Measurements from ENCODE around the gene MANF. TPM values are rescaled to one million over a fixed set of nuclear protein-coding genes. Genes with fewer than 3 reads are reported as not detected.

The MANF gene
- total RNA-seq, 1 experiment from 2014 or later = 132 TPM

DNA sequence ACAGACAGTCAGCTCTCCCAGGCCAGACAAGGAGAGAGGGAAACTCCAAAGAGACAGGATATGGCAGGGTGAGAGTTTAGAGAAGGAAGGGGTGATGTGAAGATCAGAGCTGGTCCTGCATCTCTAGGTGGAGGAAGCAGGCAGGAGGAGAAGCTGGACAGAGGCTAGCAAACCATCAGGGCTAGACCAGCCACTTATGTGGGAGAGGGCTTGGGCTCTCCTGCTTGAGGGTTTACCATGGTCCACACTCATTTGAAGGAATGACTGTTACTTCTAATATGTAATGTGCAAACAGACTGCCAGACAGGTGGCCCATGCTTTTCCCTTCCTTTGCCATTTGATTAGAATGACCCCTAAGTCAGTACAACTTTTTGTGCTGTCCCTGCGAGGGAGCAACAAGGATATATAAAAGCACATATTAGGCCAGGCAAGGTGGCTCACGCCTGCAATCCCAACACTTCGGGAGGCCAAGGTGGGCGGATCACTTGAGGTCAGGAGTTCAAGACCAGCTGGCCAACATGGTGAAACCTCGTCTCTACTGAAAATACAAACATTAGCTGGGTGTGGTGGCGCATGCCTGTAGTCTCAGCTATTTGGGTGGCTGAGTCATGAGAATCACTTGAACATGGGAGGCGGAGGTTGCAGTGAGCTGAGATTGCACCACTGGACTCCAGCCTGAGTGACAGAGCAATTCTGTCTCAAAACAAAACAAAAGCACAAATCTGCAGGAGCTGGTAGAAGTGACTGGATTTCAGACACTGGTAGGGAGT, 41.0 kb upstream of the MANF start:
- peak; percentile 62 for ATAC-seq
- POLR2A ChIA-PET = no interaction called here
- Histone ChIP-seq H3K9me2 (ENCODE audit: insufficient read depth) (no peaks in the 10 kb centered on the region), H3K27me3 (ENCODE audit: insufficient read depth, low read length) (no peaks in the 10 kb centered on the region), H3K9ac (ENCODE audit: low read length) (peak overlapping the region; percentile 39), H3K4me2 (ENCODE audit: low read length) (peak overlapping the region; percentile 73), H3K4me1 (ENCODE audit: control insufficient read depth in 1 of 2, insufficient read depth in 2 of 2, low read length in 2 of 2) (peaks cover 50 to 60% of the 10 kb centered on the region in 2 experiments), H3K79me2 (ENCODE audit: insufficient read depth, low read length) (no peaks in the 10 kb centered on the region), H3K4me3 (replicated peaks in 1 of 2; ENCODE audit: low read depth in 1 of 2, low read length in 2 of 2) (peak overlapping the region in 1 of 2 experiments; percentile 32; a peak in 2 of 4 replicates), H3K9me3 (ENCODE audit: control insufficient read depth in 1 of 2, insufficient read depth in 1 of 2, low read depth in 1 of 2, low read length in 2 of 2) (no peaks in the 10 kb centered on the region), H4K20me1 (ENCODE audit: insufficient read depth) (no peaks in the 10 kb centered on the region), H3K36me3 (ENCODE audit: control insufficient read depth in 1 of 2, insufficient read depth in 2 of 2, low read length in 2 of 2) (no peaks in the 10 kb centered on the region), H3K27ac (ENCODE audit: low read depth, low read length) (peak overlapping the region; percentile 35; the same call in 1 of the 2 replicates), H2AFZ (ENCODE audit: low read depth, low read length, poor library complexity, severe bottlenecking) (no peak overlapping the region)
- RAD21 ChIA-PET (ENCODE audit: low non-redundant PET in 1 of 2, low total read pairs in 2 of 2, uncharacterized antibody in 2 of 2, unreplicated experiment in 2 of 2) = no interaction called here
- DNase-seq (ENCODE audit: low read depth, low spot score) = peak; percentile 53
- CTCF ChIA-PET = interaction anchor here (1.2 kb wide), 1 partner anchor 10 kb away, joined by 3 read pairs; no protein-coding TSS in a partner anchor
- no TSS peak for BruUV-seq (replicated peaks)
- intact Hi-C loops (cut with micrococcal nuclease) = loop anchor here (1.0 kb wide), 1 partner anchor 728 kb away; no protein-coding TSS in a partner anchor
- no peak for TF ChIP-seq ELF1 (IDR thresholded peaks at IDR 0.05; ENCODE audit: borderline replicate concordance, low read depth)
- no peak for TF ChIP-seq SIN3A (IDR thresholded peaks at IDR 0.05; ENCODE audit: low read depth)
- TF ChIP-seq ZFX (IDR thresholded peaks at IDR 0.05) = no peak
- peak; percentile 51; the same call in 1 of the 2 replicates for TF ChIP-seq FOSL1 (IDR thresholded peaks at IDR 0.05; ENCODE audit: low read depth)
- TF ChIP-seq, protein P1, sequence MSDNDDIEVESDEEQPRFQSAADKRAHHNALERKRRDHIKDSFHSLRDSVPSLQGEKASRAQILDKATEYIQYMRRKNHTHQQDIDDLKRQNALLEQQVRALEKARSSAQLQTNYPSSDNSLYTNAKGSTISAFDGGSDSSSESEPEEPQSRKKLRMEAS (IDR thresholded peaks at IDR 0.05) = peak; percentile 69
- no peak for TF ChIP-seq RAD21 (IDR thresholded peaks at IDR 0.05; ENCODE audit: low read depth)
- TF ChIP-seq, protein P2, sequence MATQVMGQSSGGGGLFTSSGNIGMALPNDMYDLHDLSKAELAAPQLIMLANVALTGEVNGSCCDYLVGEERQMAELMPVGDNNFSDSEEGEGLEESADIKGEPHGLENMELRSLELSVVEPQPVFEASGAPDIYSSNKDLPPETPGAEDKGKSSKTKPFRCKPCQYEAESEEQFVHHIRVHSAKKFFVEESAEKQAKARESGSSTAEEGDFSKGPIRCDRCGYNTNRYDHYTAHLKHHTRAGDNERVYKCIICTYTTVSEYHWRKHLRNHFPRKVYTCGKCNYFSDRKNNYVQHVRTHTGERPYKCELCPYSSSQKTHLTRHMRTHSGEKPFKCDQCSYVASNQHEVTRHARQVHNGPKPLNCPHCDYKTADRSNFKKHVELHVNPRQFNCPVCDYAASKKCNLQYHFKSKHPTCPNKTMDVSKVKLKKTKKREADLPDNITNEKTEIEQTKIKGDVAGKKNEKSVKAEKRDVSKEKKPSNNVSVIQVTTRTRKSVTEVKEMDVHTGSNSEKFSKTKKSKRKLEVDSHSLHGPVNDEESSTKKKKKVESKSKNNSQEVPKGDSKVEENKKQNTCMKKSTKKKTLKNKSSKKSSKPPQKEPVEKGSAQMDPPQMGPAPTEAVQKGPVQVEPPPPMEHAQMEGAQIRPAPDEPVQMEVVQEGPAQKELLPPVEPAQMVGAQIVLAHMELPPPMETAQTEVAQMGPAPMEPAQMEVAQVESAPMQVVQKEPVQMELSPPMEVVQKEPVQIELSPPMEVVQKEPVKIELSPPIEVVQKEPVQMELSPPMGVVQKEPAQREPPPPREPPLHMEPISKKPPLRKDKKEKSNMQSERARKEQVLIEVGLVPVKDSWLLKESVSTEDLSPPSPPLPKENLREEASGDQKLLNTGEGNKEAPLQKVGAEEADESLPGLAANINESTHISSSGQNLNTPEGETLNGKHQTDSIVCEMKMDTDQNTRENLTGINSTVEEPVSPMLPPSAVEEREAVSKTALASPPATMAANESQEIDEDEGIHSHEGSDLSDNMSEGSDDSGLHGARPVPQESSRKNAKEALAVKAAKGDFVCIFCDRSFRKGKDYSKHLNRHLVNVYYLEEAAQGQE (IDR thresholded peaks at IDR 0.05; ENCODE audit: low read depth) = no peak
- TF ChIP-seq CEBPB (IDR thresholded peaks at IDR 0.05; ENCODE audit: low read depth) = peak; percentile 78
- TF ChIP-seq CBX3 (IDR thresholded peaks at IDR 0.05; ENCODE audit: low read depth) = peak; percentile 78
- no peak for TF ChIP-seq POLR2AphosphoS5 (IDR thresholded peaks at IDR 0.05; ENCODE audit: low read depth, low read length)
- TF ChIP-seq YY1 (IDR thresholded peaks at IDR 0.05; ENCODE audit: extremely low read depth, insufficient replicate concordance, low read depth, low read length) = no peak
- TF ChIP-seq SRF (IDR thresholded peaks at IDR 0.05; ENCODE audit: low read depth) = no peak
- peak; percentile 57; the same call in 1 of the 2 replicates for TF ChIP-seq EGR1 (IDR thresholded peaks at IDR 0.05; ENCODE audit: low read depth)
- peak; percentile 72 for TF ChIP-seq SP1 (IDR thresholded peaks at IDR 0.05; ENCODE audit: low read depth)
- no peak for TF ChIP-seq ZNF274 (IDR thresholded peaks at IDR 0.05; ENCODE audit: low read depth, low read length)
- no peak for TF ChIP-seq EZH2 (IDR thresholded peaks at IDR 0.05)
- TF ChIP-seq, protein P3, sequence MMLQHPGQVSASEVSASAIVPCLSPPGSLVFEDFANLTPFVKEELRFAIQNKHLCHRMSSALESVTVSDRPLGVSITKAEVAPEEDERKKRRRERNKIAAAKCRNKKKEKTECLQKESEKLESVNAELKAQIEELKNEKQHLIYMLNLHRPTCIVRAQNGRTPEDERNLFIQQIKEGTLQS (IDR thresholded peaks at IDR 0.05) = no peak
- no peak for TF ChIP-seq TCF7L2 (IDR thresholded peaks at IDR 0.05; ENCODE audit: borderline replicate concordance, extremely low read depth, insufficient read depth, insufficient read length)
- TF ChIP-seq, protein P4, sequence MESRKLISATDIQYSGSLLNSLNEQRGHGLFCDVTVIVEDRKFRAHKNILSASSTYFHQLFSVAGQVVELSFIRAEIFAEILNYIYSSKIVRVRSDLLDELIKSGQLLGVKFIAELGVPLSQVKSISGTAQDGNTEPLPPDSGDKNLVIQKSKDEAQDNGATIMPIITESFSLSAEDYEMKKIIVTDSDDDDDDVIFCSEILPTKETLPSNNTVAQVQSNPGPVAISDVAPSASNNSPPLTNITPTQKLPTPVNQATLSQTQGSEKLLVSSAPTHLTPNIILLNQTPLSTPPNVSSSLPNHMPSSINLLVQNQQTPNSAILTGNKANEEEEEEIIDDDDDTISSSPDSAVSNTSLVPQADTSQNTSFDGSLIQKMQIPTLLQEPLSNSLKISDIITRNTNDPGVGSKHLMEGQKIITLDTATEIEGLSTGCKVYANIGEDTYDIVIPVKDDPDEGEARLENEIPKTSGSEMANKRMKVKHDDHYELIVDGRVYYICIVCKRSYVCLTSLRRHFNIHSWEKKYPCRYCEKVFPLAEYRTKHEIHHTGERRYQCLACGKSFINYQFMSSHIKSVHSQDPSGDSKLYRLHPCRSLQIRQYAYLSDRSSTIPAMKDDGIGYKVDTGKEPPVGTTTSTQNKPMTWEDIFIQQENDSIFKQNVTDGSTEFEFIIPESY (IDR thresholded peaks at IDR 0.05; ENCODE audit: extremely low read depth, insufficient replicate concordance, low read length) = no peak
- TF ChIP-seq POLR2A (IDR thresholded peaks at IDR 0.05; ENCODE audit: borderline replicate concordance, extremely low read depth, insufficient read depth, insufficient read length) = no peak
- TF ChIP-seq EZH2phosphoT487 (IDR thresholded peaks at IDR 0.05; ENCODE audit: borderline replicate concordance) = no peak
- TF ChIP-seq JUND (IDR thresholded peaks at IDR 0.05) = peak; percentile 63; the same call in 1 of the 2 replicates
